ENCODE results near the gene SVOP. TPM values are rescaled to one million over a fixed set of nuclear protein-coding genes. Genes with fewer than 3 reads are reported as not detected.

The SVOP gene
- total and polyA plus RNA-seq, 2 experiments from 2014 or later = 0.10 TPM; not detected in 1

DNA sequence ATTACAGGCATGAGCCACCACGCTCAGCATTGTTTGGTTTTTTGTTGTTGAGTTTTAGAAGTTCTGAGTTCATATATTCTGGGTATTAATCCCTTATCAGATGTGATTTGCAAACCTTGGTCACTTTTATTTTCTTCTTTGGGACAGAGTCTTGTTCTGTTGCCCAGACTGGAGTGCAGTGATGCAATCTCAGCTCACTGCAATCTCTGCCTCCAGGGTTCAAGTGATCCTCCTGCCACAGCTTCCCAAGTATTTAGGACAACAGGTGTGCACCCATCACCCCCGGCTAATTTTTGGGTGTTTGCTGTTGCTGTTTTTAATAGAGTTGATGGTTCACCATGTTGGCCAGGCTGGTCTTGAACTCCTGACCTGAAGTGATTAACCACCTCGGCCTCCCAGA lies 43.3 kb upstream of the SVOP start:
- no peak overlapping the region for H3K27ac Mint-ChIP-seq
- no peak for ATAC-seq

More for the DNA sequence above, 43.3 kb upstream of the SVOP start:
- H3K4me3 Mint-ChIP-seq = no peak overlapping the region
- H3K9me2 ChIP-seq (ENCODE audit: insufficient read depth) = no peaks in the 10 kb centered on the region
- H3K27me3 Mint-ChIP-seq (ENCODE audit: insufficient read depth, low read depth, poor library complexity) = no peaks in the 10 kb centered on the region
- H3K27ac ChIP-seq (ENCODE audit: low read depth) = no peak overlapping the region
- H3K27me3 ChIP-seq (ENCODE audit: insufficient read depth) = no peaks in the 10 kb centered on the region
- TF ChIP-seq, protein P1, sequence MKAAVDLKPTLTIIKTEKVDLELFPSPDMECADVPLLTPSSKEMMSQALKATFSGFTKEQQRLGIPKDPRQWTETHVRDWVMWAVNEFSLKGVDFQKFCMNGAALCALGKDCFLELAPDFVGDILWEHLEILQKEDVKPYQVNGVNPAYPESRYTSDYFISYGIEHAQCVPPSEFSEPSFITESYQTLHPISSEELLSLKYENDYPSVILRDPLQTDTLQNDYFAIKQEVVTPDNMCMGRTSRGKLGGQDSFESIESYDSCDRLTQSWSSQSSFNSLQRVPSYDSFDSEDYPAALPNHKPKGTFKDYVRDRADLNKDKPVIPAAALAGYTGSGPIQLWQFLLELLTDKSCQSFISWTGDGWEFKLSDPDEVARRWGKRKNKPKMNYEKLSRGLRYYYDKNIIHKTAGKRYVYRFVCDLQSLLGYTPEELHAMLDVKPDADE (IDR thresholded peaks at IDR 0.05) = no peak
- TF ChIP-seq ZNF462 (CRISPR knock-in tag; IDR thresholded peaks at IDR 0.05) (no peak), POLR2AphosphoS5 (IDR thresholded peaks at IDR 0.05; ENCODE audit: low read depth) (no peak), EZH2 (IDR thresholded peaks at IDR 0.05; ENCODE audit: low read depth, unreplicated experiment) (no peak)
- no peaks in the 10 kb centered on the region for H3K36me3 Mint-ChIP-seq (ENCODE audit: low read depth)
- no peak overlapping the region for H3K4me3 ChIP-seq
- H3K4me2 ChIP-seq = no peak overlapping the region
- H3F3A ChIP-seq (replicated peaks; ENCODE audit: low read depth) = no peaks in the 10 kb centered on the region
- H3K9me3 Mint-ChIP-seq = no peaks in the 10 kb centered on the region
- H2AFZ ChIP-seq = no peak overlapping the region
- H3K4me1 ChIP-seq (ENCODE audit: insufficient read depth) = no peaks in the 10 kb centered on the region
- no peaks in the 10 kb centered on the region for H3K36me3 ChIP-seq (ENCODE audit: insufficient read depth)
- no peaks in the 10 kb centered on the region for H4K20me1 ChIP-seq (replicated peaks; ENCODE audit: insufficient read depth)
- H3K4me1 Mint-ChIP-seq = peaks cover 2% of the 10 kb centered on the region; the same call in 2 of the 3 replicates
- H3K79me2 ChIP-seq (replicated peaks; ENCODE audit: insufficient read depth) = no peaks in the 10 kb centered on the region
- DNase-seq (ENCODE audit: low spot score) = no peak

Measured in GM23338 (cell line).